Astrocyte (in vitro differentiated cells and primary cell): ENCODE data around the gene PHF12. TPM values are rescaled to one million over a fixed set of nuclear protein-coding genes. Genes with fewer than 3 reads are reported as not detected.

ENCODE experiments used
- DNase-seq: peaks from one replicate; pipeline ENCODE4 v3.0.0-alpha.2; 2010; ENCODE audit warnings: low read depth
- FAIRE-seq: peaks from 2 replicates; lab custom pipeline; 2011; peaks lifted over from hg19 to GRCh38; lab: Jason Lieb, UNC
- H2AFZ ChIP-seq: 2 replicates; pipeline ENCODE4 v1.6.0; 2012; ENCODE audit warnings: low read depth, low read length, inconsistent platforms
- H3K27ac ChIP-seq: 2 replicates; pipeline ENCODE4 v1.5.1; 2011; ENCODE audit warnings: low read depth, low read length, inconsistent platforms
- H3K27me3 ChIP-seq: 2 replicates; pipeline ENCODE4 v1.6.0; 2011; ENCODE audit warnings: low read length, inconsistent platforms; ENCODE audit not compliant: insufficient read depth
- H3K36me3 ChIP-seq: 2 replicates; pipeline ENCODE4 v1.5.1; 2011; ENCODE audit warnings: low read length, inconsistent platforms; ENCODE audit not compliant: insufficient read depth
- H3K4me1 ChIP-seq: 2 replicates; pipeline ENCODE4 v1.5.1; 2011; ENCODE audit warnings: low read length, inconsistent platforms; ENCODE audit not compliant: insufficient read depth
- H3K4me2 ChIP-seq: 2 replicates; pipeline ENCODE4 v1.6.0; 2012; ENCODE audit warnings: low read length, inconsistent platforms
- H3K4me3 ChIP-seq: 2 replicates; pipeline ENCODE4 v1.5.1; 2011; ENCODE audit warnings: low read depth, mild to moderate bottlenecking, low read length, inconsistent platforms; ENCODE audit not compliant: insufficient read depth
- H3K79me2 ChIP-seq: 2 replicates; pipeline ENCODE4 v1.6.0; 2012; ENCODE audit warnings: mild to moderate bottlenecking, low read length, inconsistent platforms; ENCODE audit not compliant: insufficient read depth
- H3K9ac ChIP-seq: 2 replicates; pipeline ENCODE4 v1.6.0; 2012; ENCODE audit warnings: mild to moderate bottlenecking, low read length, inconsistent platforms
- H3K9me3 ChIP-seq: 2 replicates; pipeline ENCODE4 v1.5.1; 2012; ENCODE audit warnings: low read depth, mild to moderate bottlenecking, low read length, inconsistent platforms; ENCODE audit not compliant: insufficient read depth
- H4K20me1 ChIP-seq: 2 replicates; pipeline ENCODE4 v1.6.0; 2012; ENCODE audit warnings: low read length, inconsistent platforms; ENCODE audit not compliant: insufficient read depth
- H3K27ac Mint-ChIP-seq: one replicate; pipeline ENCODE4 v1.8.0; 2021; ENCODE audit warnings: mild to moderate bottlenecking, mixed read lengths; ENCODE audit not compliant: unreplicated experiment
- H3K27me3 Mint-ChIP-seq: one replicate; pipeline ENCODE4 v1.8.0; 2021; ENCODE audit warnings: low read depth, mixed read lengths; ENCODE audit not compliant: unreplicated experiment
- H3K36me3 Mint-ChIP-seq: one replicate; pipeline ENCODE4 v1.8.0; 2021; ENCODE audit warnings: low read depth, mixed read lengths; ENCODE audit not compliant: unreplicated experiment
- H3K4me1 Mint-ChIP-seq: one replicate; pipeline ENCODE4 v1.8.0; 2021; ENCODE audit warnings: low read depth, mixed read lengths; ENCODE audit not compliant: unreplicated experiment
- H3K4me3 Mint-ChIP-seq: one replicate; pipeline ENCODE4 v1.8.0; 2021; ENCODE audit warnings: mild to moderate bottlenecking, moderate library complexity, mixed read lengths; ENCODE audit not compliant: unreplicated experiment
- H3K9me3 Mint-ChIP-seq: one replicate; pipeline ENCODE4 v1.8.0; 2021; ENCODE audit warnings: mild to moderate bottlenecking, mixed read lengths; ENCODE audit not compliant: unreplicated experiment
- EZH2 ChIP-seq: IDR thresholded peaks from 2 replicates; pipeline ENCODE4 v1.6.1; 2012; ENCODE audit warnings: mild to moderate bottlenecking, low read length, inconsistent platforms; ENCODE audit not compliant: insufficient read depth
- total RNA-seq: library from RNA; stranded (reverse); gene quantifications from 2 replicates; pipeline ENCODE4 v1.2.1, GENCODE V29; 2021
- TF ChIP-seq, protein P1 (sequence below): IDR thresholded peaks from 2 replicates; pipeline ENCODE4 v1.5.1; 2011; ENCODE audit warnings: low read depth, mild to moderate bottlenecking, inconsistent platforms, low read length, moderate library complexity; ENCODE audit not compliant: insufficient read depth

Gene PHF12
- total RNA-seq, 1 donor from 2014 or later, result 41.6 TPM

DNA sequence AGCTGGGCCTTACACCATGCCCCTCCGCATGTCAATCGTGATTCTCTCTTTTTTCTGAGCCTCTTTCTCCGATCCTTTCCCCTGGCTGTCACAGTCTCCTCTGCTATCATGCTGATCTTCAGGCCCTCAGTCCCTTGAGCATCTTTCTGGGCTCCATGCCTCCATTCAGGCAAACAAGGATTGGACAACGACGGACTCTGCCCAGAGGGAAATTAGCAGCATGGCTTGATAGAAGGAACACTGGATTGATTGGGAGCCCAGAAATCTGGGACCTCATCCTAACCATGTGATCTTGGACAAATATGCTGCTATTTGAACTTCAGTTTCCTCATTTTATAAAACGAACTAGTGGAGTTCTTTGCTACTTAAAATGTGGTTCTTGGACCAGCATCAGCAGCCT lies 19.6 kb upstream of the PHF12 start:
- TF ChIP-seq, protein P1, sequence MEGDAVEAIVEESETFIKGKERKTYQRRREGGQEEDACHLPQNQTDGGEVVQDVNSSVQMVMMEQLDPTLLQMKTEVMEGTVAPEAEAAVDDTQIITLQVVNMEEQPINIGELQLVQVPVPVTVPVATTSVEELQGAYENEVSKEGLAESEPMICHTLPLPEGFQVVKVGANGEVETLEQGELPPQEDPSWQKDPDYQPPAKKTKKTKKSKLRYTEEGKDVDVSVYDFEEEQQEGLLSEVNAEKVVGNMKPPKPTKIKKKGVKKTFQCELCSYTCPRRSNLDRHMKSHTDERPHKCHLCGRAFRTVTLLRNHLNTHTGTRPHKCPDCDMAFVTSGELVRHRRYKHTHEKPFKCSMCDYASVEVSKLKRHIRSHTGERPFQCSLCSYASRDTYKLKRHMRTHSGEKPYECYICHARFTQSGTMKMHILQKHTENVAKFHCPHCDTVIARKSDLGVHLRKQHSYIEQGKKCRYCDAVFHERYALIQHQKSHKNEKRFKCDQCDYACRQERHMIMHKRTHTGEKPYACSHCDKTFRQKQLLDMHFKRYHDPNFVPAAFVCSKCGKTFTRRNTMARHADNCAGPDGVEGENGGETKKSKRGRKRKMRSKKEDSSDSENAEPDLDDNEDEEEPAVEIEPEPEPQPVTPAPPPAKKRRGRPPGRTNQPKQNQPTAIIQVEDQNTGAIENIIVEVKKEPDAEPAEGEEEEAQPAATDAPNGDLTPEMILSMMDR, result no peak
- no peak for TF ChIP-seq EZH2
- H4K20me1 ChIP-seq, result peaks cover 8% of the 10 kb centered on the region
- no peak for FAIRE-seq
- Mint-ChIP-seq H3K4me1 (peaks cover 18% of the 10 kb centered on the region), H3K27me3 (peaks cover 53% of the 10 kb centered on the region), H3K9me3 (peaks cover 3% of the 10 kb centered on the region), H3K4me3 (no peak overlapping the region), H3K36me3 (peaks cover 5% of the 10 kb centered on the region), H3K27ac (no peak overlapping the region)
- H3K4me1 ChIP-seq, result peaks cover 16% of the 10 kb centered on the region
- H3K36me3 ChIP-seq, result no peaks in the 10 kb centered on the region
- no peak for DNase-seq
- no peak overlapping the region for H2AFZ ChIP-seq
- peaks cover 6% of the 10 kb centered on the region for H3K27me3 ChIP-seq
- H3K27ac ChIP-seq, result no peak overlapping the region
- H3K4me3 ChIP-seq, result no peak overlapping the region
- H3K79me2 ChIP-seq, result no peaks in the 10 kb centered on the region
- no peak overlapping the region for H3K9ac ChIP-seq
- H3K4me2 ChIP-seq, result no peak overlapping the region
- no peaks in the 10 kb centered on the region for H3K9me3 ChIP-seq

DNA sequence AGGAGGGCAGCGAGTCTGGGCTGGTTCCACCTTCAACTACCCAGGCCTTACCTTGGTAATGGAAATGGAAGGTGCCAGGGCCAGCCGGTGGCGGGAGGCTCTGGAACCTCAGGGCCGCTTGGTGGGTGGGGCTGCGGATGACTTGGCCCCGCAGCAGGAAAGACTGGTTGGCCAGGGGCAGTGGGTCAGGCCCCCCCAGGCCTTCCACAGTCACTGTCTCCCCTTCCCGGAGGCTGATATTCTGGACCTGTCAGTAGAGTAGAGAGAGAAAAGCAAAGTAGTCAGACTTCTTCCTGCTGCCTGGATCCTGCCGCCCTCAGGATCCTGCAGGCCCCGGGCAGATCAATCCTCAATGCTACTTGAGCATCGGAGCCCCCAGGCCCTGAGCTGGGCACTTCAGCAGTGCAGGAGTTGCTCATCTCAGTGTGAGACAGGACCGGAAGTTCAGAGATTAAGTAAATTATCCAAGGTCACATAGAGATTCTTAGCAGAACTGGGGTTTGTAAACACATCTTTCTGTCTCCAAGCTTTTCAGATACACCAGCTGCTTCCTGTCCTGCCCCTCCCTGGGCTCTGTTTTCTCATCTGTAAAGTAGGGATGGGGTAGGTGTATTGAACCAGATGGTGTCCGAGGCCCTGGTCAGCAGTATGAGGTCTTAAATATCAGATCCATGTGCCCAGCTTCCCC lies 18.5 kb upstream of the PHF12 start:
- DNase-seq (no peak), FAIRE-seq (no peak)
- Histone ChIP-seq H3K9ac (no peak overlapping the region), H3K79me2 (no peaks in the 10 kb centered on the region), H3K9me3 (no peaks in the 10 kb centered on the region), H3K4me2 (no peak overlapping the region), H4K20me1 (peaks cover 8% of the 10 kb centered on the region), H3K27ac (no peak overlapping the region), H2AFZ (no peak overlapping the region), H3K4me3 (no peak overlapping the region), H3K36me3 (no peaks in the 10 kb centered on the region), H3K4me1 (peaks cover 16% of the 10 kb centered on the region), H3K27me3 (peaks cover 6% of the 10 kb centered on the region)
- H3K9me3 Mint-ChIP-seq, result peaks cover 3% of the 10 kb centered on the region
- peaks cover 48% of the 10 kb centered on the region for H3K27me3 Mint-ChIP-seq
- H3K36me3 Mint-ChIP-seq, result peaks cover 5% of the 10 kb centered on the region
- no peak overlapping the region for H3K27ac Mint-ChIP-seq
- peaks cover 18% of the 10 kb centered on the region for H3K4me1 Mint-ChIP-seq
- no peak overlapping the region for H3K4me3 Mint-ChIP-seq
- TF ChIP-seq, protein P1, result no peak
- no peak for TF ChIP-seq EZH2

GRCh38 chr17:28968914-28969295 lies 17.6 kb upstream of the PHF12 start:
- Mint-ChIP-seq H3K36me3 (peaks cover 2% of the 10 kb centered on the region), H3K4me3 (no peak overlapping the region), H3K27ac (no peak overlapping the region), H3K9me3 (peaks cover 3% of the 10 kb centered on the region), H3K4me1 (peaks cover 24% of the 10 kb centered on the region), H3K27me3 (peaks cover 42% of the 10 kb centered on the region)
- DNase-seq (no peak), FAIRE-seq (no peak)
- no peak overlapping the region for H3K4me3 ChIP-seq
- H3K36me3 ChIP-seq, result no peaks in the 10 kb centered on the region
- TF ChIP-seq, protein P1, result no peak
- H3K79me2 ChIP-seq, result no peaks in the 10 kb centered on the region
- peaks cover 8% of the 10 kb centered on the region for H4K20me1 ChIP-seq
- H3K9ac ChIP-seq, result no peak overlapping the region
- H3K4me2 ChIP-seq, result no peak overlapping the region
- H3K27ac ChIP-seq, result no peak overlapping the region
- H3K4me1 ChIP-seq, result peaks cover 18% of the 10 kb centered on the region
- H3K27me3 ChIP-seq, result peaks cover 6% of the 10 kb centered on the region
- H2AFZ ChIP-seq, result no peak overlapping the region
- H3K9me3 ChIP-seq, result no peaks in the 10 kb centered on the region
